Right lobe of liver (tissue), 6 donors: ENCODE measurements around the gene RGS1. TPM values are rescaled to one million over a fixed set of nuclear protein-coding genes. Genes with fewer than 3 reads are reported as not detected.

ENCODE experiments used
- ATAC-seq, 4 donors: fragments of 200-7000 bp; cut with Tn5 transposase; one replicate each; pipeline ENCODE4 v1.9.1; 2020; ENCODE audit warnings: mild to moderate bottlenecking in 4 of 4, moderate library complexity in 4 of 4
- DNase-seq, 3 donors: peaks; one replicate each; pipeline ENCODE4 v3.0.0-alpha.2; 2020
- H3K27ac ChIP-seq, 3 donors: fragments of 200-600 bp; one replicate each; pipeline ENCODE4 v1.8.0; 2022
- H3K27me3 ChIP-seq, 2 donors: fragments of 200-600 bp; one replicate each; pipeline ENCODE4 v1.8.0; 2022
- H3K36me3 ChIP-seq, 4 donors: fragments of 200-600 bp; sonication (generic) in 1 of 4; one replicate each; pipeline versions ENCODE4 v1.5.1 to v1.8.0; 2017 to 2022; ENCODE audit warnings: control low read depth in 1 of 4
- H3K4me1 ChIP-seq, 4 donors: fragments of 200-600 bp; sonication (generic) in 1 of 4; one replicate each; pipeline versions ENCODE4 v1.5.1 to v1.8.0; 2017 to 2022; ENCODE audit warnings: control low read depth in 1 of 4
- H3K4me3 ChIP-seq, 3 donors: fragments of 200-600 bp; one replicate each; pipeline ENCODE4 v1.8.0; 2022
- H3K9me3 ChIP-seq, 4 donors: fragments of 200-600 bp; sonication (generic) in 1 of 4; one replicate each; pipeline versions ENCODE4 v1.5.1 to v1.8.0; 2017 to 2022; ENCODE audit warnings: control low read depth in 1 of 4
- POLR2A ChIP-seq: fragments of 450-650 bp; IDR thresholded peaks from one replicate; pipeline ENCODE4 v1.6.1; 2017; ENCODE audit warnings: antibody characterized with exemption, mild to moderate bottlenecking
- WGBS: methylation state at CpG from one replicate; pipeline ENCODE4 v1.1.6; 2018; ENCODE audit warnings: low coverage, low lambda C conversion rate; ENCODE audit not compliant: insufficient coverage; ENCODE audit errors: missing lambda C conversion rate; 5-methylcytosine and 5-hydroxymethylcytosine counted together
- intact Hi-C, 2 donors: fragments of 100-400 bp; cut with DNase I; formaldehyde crosslinking; loops; one replicate each; pipeline versions ENCODE4 v1.11.2 to v1.14.1; 2022
- total RNA-seq, 6 experiments: library from RNA; depleted of rRNA in 2 of 6; stranded (reverse); fragments of >200 nt in 2 of 6; fragmentation: NEBNext Ultra II Directional in 3 of 6; extraction: Animal tissue kit (Norgen Biotek cat#: 25700) in 3 of 6; gene quantifications; one replicate each; pipeline versions ENCODE4 v1.1.0 to v1.2.4, GENCODE V29; 2016 to 2023
- TF ChIP-seq, protein P1 (sequence below), 4 donors: fragments of 200-600 bp in 3 of 4; fragments of 450-650 bp in 1 of 4; IDR thresholded peaks; one replicate each; pipeline versions ENCODE4 v1.5.1 to v1.8.0; 2016 to 2022; ENCODE audit warnings: antibody characterized with exemption in 4 of 4, mild to moderate bottlenecking in 2 of 4
- donor health status: DM: no; HTN: yes; CAD: no.
- donor health status: DM: no; HTN: no; CAD: no.
- donor health status: DM: no; HTN: no; CAD: no.
- donor health status: DM: no; HTN: yes; CAD: no.
- donor health status: DM: no; HTN: yes; CAD: no.

Gene RGS1
- total RNA-seq, 6 experiments from 2014 or later = 2.6 to 29.8 (median 9.5) TPM

DNA sequence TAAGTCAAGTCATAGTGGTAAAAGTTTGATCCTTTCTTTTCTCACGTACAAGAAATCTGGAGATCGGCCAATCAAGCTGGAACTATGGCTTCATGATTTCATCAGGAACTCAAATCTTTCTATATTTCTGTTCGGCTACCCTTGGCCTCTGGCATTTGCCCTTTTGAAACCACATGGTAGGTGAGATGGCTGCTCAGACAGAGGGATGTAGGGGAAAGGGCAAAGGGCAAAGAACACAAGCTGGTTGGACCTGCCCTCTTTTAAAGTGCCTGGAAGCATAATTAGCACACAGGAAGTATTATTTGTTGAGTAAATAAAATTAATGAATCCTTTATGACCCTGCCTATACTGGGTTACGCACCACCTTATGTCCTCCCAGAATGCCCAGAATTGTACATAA, 11.5 kb upstream of the RGS1 start:
- intact Hi-C loops = no loop called here
- Histone ChIP-seq H3K4me3 (no peak overlapping the region), H3K9me3 (no peaks in the 10 kb centered on the region), H3K27me3 (no peaks in the 10 kb centered on the region), H3K4me1 (no peaks in the 10 kb centered on the region), H3K36me3 (no peaks in the 10 kb centered on the region), H3K27ac (no peak overlapping the region)
- WGBS = 66% methylated on average over 4 of the region's 4 CpGs
- TF ChIP-seq, protein P1, sequence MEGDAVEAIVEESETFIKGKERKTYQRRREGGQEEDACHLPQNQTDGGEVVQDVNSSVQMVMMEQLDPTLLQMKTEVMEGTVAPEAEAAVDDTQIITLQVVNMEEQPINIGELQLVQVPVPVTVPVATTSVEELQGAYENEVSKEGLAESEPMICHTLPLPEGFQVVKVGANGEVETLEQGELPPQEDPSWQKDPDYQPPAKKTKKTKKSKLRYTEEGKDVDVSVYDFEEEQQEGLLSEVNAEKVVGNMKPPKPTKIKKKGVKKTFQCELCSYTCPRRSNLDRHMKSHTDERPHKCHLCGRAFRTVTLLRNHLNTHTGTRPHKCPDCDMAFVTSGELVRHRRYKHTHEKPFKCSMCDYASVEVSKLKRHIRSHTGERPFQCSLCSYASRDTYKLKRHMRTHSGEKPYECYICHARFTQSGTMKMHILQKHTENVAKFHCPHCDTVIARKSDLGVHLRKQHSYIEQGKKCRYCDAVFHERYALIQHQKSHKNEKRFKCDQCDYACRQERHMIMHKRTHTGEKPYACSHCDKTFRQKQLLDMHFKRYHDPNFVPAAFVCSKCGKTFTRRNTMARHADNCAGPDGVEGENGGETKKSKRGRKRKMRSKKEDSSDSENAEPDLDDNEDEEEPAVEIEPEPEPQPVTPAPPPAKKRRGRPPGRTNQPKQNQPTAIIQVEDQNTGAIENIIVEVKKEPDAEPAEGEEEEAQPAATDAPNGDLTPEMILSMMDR (IDR thresholded peaks at IDR 0.05) = no peak
- TF ChIP-seq POLR2A = no peak
- DNase-seq (no peak), ATAC-seq (peak; percentile 54 to 84 (median 68))

DNA sequence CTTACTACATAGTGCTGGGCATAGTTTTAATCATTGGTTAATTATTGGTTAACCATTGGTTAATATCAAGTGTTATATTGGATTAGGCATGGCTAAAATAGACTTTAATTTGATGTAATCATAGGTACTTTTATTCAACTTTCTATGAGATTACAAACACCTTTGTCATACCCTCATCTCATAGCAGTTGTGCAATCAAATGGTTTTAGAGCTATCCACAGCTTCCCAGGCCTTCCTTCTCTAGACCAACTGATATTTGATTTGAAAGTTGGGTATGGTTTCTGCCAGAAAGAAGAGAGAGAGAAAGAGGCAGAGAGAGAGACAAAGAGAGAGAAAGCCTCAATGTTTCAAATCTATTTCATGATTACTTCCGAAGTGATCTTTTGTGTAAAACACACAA, 9.6 kb upstream of the RGS1 start:
- H3K4me3 ChIP-seq = no peak overlapping the region
- H3K4me1 ChIP-seq = no peaks in the 10 kb centered on the region
- DNase-seq = no peak
- H3K9me3 ChIP-seq = no peaks in the 10 kb centered on the region
- no peaks in the 10 kb centered on the region for H3K27me3 ChIP-seq
- peak in 1 of 4 donors; percentile 20 for ATAC-seq
- no peaks in the 10 kb centered on the region for H3K36me3 ChIP-seq
- intact Hi-C loops = no loop called here
- TF ChIP-seq, protein P1 (IDR thresholded peaks at IDR 0.05) = no peak
- no peak for TF ChIP-seq POLR2A
- WGBS = 75% methylated on average over 1 of the region's 1 CpG
- H3K27ac ChIP-seq = no peak overlapping the region

DNA sequence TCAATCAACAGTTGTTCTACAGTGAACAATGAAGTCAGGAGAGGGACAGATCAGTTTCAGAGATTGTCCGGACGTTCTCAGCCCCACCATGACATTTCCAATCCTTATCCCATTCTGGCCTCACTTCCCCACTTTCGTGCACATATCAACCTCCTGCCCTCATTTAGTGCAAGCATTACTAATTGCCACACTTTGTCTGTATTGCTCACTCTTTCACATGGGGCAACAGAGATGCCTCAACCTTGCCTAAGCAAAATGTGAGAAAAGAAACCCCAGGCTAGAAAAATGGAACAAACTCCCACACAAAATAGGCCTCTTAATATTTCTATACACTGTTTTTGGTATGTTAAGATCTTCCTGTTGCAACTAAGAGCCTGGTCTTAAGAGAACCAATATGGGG, 8.9 kb upstream of the RGS1 start:
- H3K4me1 ChIP-seq = no peaks in the 10 kb centered on the region
- H3K9me3 ChIP-seq = no peaks in the 10 kb centered on the region
- no peak overlapping the region for H3K4me3 ChIP-seq
- no peaks in the 10 kb centered on the region for H3K36me3 ChIP-seq
- DNase-seq (no peak), ATAC-seq (no peak)
- TF ChIP-seq, protein P1 (IDR thresholded peaks at IDR 0.05) = no peak
- no peak for TF ChIP-seq POLR2A
- H3K27me3 ChIP-seq = no peaks in the 10 kb centered on the region
- 71% methylated on average over 1 of the region's 3 CpGs for WGBS
- no peak overlapping the region for H3K27ac ChIP-seq
- intact Hi-C loops = no loop called here

DNA sequence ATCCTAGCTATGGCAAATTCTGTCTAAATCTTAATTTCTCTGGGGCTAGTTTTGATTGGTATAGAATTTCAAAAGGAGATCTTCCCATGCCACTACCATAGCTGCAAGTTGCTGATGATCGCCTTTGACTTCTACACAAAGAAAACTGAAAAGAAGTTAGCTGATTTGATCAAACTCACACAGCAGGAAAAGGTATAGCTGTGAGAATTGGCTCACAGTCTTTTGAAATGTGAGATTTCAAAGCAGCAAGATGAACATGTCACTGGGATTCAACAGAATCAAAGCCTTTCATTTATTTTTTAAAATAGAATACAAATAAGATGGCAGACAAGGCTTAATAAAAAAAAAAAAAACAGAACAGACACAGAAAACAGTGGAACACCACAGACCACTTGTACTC, 7.5 kb upstream of the RGS1 start:
- WGBS = 91% methylated on average over 1 of the region's 1 CpG
- intact Hi-C loops = no loop called here
- no peak for DNase-seq

More for the DNA sequence above, 7.5 kb upstream of the RGS1 start:
- H3K27me3 ChIP-seq = no peaks in the 10 kb centered on the region
- H3K4me3 ChIP-seq = no peak overlapping the region
- H3K4me1 ChIP-seq = no peaks in the 10 kb centered on the region
- TF ChIP-seq, protein P1 (IDR thresholded peaks at IDR 0.05) = no peak
- TF ChIP-seq POLR2A = no peak
- H3K27ac ChIP-seq = no peak overlapping the region
- ATAC-seq = no peak
- H3K36me3 ChIP-seq = no peaks in the 10 kb centered on the region
- no peaks in the 10 kb centered on the region for H3K9me3 ChIP-seq
